Large intestine (tissue), 3 donors: ENCODE data around the gene SLC2A11. TPM values are rescaled to one million over a fixed set of nuclear protein-coding genes. Genes with fewer than 3 reads are reported as not detected.
A peak's percentile ranks its signal among the peaks of the same experiment; 100 is the strongest.

ENCODE experiments used
- DNase-seq, 2 donors: peaks; one replicate each; pipeline versions ENCODE4 v3.0.0 to v3.0.0-alpha.2; 2013
- H3K27ac ChIP-seq: one replicate; pipeline ENCODE4 v1.5.1; 2013; ENCODE audit warnings: low read length
- H3K27me3 ChIP-seq: 2 replicates; pipeline ENCODE4 v1.6.1; 2013; ENCODE audit warnings: low read length; ENCODE audit not compliant: control insufficient read depth, insufficient read depth
- H3K36me3 ChIP-seq: 2 replicates; pipeline ENCODE4 v1.6.1; 2013; ENCODE audit warnings: low read length; ENCODE audit not compliant: control insufficient read depth, insufficient read depth
- H3K4me1 ChIP-seq: one replicate; pipeline ENCODE4 v1.6.1; 2013; ENCODE audit warnings: low read length; ENCODE audit not compliant: control insufficient read depth, insufficient read depth
- H3K4me3 ChIP-seq: one replicate; pipeline ENCODE4 v1.5.1; 2013; ENCODE audit warnings: low read length
- H3K9me3 ChIP-seq: one replicate; pipeline ENCODE4 v1.6.1; 2013; ENCODE audit warnings: mild to moderate bottlenecking, low read depth, low read length, moderate library complexity; ENCODE audit not compliant: control insufficient read depth
- WGBS: methylation state at CpG from one replicate; pipeline ENCODE4 v1.1.5; 2013; ENCODE audit warnings: low lambda C conversion rate; ENCODE audit not compliant: insufficient coverage; 5-methylcytosine and 5-hydroxymethylcytosine counted together
- polyA plus RNA-seq: library from polyadenylated mRNA; unstranded; fragments of 120-200 nt; gene quantifications from one replicate; pipeline ENCODE4 v1.2.1, GENCODE V29; 2013

SLC2A11 gene
- polyA plus RNA-seq, 1 donor, result 19.3 TPM

GRCh38 chr22:23833017-23833751 is 24.5 kb upstream of the SLC2A11 start:
- no peaks in the 10 kb centered on the region for H3K9me3 ChIP-seq
- H3K27me3 ChIP-seq, result no peaks in the 10 kb centered on the region
- peaks cover 3% of the 10 kb centered on the region for H3K4me1 ChIP-seq
- no peak for DNase-seq
- peaks cover 72% of the 10 kb centered on the region for H3K36me3 ChIP-seq
- H3K4me3 ChIP-seq, result no peak overlapping the region
- WGBS, result no CpG with 5 or more reads among the region's 16 CpGs
- no peak overlapping the region for H3K27ac ChIP-seq

DNA sequence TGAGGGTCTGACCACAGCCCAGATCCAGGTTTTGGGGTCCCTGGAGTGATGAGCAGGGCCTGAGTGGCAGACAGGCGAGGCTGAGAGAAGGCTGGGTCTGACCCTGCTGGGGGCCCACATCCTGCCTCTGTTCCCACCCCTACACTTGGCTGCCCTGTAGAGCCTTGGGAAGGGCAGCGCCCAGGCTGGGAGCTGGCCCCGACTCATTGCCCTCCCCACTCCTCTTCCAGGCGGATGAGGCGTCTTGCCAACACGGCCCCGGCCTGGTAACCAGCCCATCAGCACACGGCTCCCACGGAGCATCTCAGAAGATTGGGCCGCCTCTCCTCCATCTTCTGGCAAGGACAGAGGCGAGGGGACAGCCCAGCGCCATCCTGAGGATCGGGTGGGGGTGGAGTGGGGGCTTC is 23.8 kb upstream of the SLC2A11 start:
- Histone ChIP-seq H3K4me1 (peaks cover 9% of the 10 kb centered on the region), H3K27ac (no peak overlapping the region), H3K27me3 (peaks cover 2% of the 10 kb centered on the region), H3K36me3 (peaks cover 66% of the 10 kb centered on the region), H3K4me3 (no peak overlapping the region), H3K9me3 (peaks cover 4% of the 10 kb centered on the region)
- no CpG with 5 or more reads among the region's 13 CpGs for WGBS
- DNase-seq, result no peak

DNA sequence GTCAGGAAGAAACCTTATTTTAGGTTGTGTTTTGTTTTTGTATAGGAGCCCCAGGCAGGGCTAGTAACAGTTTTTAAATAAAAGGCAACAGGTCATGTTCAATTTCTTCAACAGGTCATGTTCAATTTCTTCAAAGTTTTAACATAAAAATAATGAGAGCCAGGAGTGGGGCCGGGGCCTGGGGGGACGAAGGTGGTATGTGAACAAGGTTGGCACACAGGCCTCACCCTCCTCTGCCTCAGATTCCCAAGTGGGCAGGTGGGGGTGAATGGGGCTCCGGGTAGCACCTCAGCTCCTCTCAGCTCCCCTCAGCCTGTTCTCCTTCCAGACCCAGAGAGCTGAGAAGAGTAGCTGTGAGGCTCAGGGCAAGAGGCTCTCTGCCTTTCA is 23.3 kb upstream of the SLC2A11 start:
- H3K4me1 ChIP-seq, result peaks cover 13% of the 10 kb centered on the region
- WGBS, result no CpG with 5 or more reads among the region's 3 CpGs
- no peak for DNase-seq
- peaks cover 61% of the 10 kb centered on the region for H3K36me3 ChIP-seq
- no peak overlapping the region for H3K4me3 ChIP-seq
- peaks cover 6% of the 10 kb centered on the region for H3K9me3 ChIP-seq
- H3K27ac ChIP-seq, result no peak overlapping the region
- peaks cover 2% of the 10 kb centered on the region for H3K27me3 ChIP-seq

- H3K9me3 ChIP-seq, result peaks cover 6% of the 10 kb centered on the region
- H3K27ac ChIP-seq, result no peak overlapping the region
- peaks cover 14% of the 10 kb centered on the region for H3K4me1 ChIP-seq
- H3K27me3 ChIP-seq, result peaks cover 2% of the 10 kb centered on the region
- 83% methylated on average over 2 of the region's 10 CpGs for WGBS
- H3K4me3 ChIP-seq, result no peak overlapping the region
- peaks cover 59% of the 10 kb centered on the region for H3K36me3 ChIP-seq
- no peak for DNase-seq
Measured at GRCh38 chr22:23834793-23835483, 22.7 kb upstream of the SLC2A11 start.

- Histone ChIP-seq H3K4me3 (no peak overlapping the region), H3K36me3 (peaks cover 59% of the 10 kb centered on the region), H3K4me1 (peaks cover 14% of the 10 kb centered on the region), H3K9me3 (peaks cover 6% of the 10 kb centered on the region), H3K27ac (no peak overlapping the region), H3K27me3 (peaks cover 2% of the 10 kb centered on the region)
- DNase-seq, result no peak
- 87% methylated on average over 3 of the region's 11 CpGs for WGBS
Measured at GRCh38 chr22:23835484-23836144, 22.1 kb upstream of the SLC2A11 start.

DNA sequence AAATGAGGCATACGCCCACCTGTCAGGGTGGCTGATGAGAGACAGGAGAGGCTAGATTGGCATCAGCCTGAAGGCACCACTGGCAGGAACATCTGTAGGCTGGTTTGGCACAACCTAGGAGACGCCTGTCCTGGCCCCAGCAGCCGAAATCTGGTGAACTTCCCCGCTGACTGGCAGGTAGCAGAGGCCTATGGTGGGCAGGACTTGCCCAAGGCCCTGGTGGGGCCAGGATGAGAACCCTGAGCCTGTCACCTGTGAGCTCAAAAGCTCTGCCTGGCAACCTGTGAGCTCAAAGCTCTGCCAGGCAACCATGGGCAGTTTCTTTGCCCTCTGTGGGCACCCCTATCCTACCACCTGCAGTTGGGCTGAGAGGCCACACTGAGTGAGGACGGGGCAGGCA is 21.4 kb upstream of the SLC2A11 start:
- Histone ChIP-seq H3K9me3 (peaks cover 6% of the 10 kb centered on the region), H3K27ac (no peak overlapping the region), H3K4me3 (no peak overlapping the region), H3K36me3 (peaks cover 54% of the 10 kb centered on the region), H3K4me1 (peaks cover 14% of the 10 kb centered on the region), H3K27me3 (peaks cover 2% of the 10 kb centered on the region)
- WGBS, result 100% methylated on average over 1 of the region's 5 CpGs
- DNase-seq, result no peak

DNA sequence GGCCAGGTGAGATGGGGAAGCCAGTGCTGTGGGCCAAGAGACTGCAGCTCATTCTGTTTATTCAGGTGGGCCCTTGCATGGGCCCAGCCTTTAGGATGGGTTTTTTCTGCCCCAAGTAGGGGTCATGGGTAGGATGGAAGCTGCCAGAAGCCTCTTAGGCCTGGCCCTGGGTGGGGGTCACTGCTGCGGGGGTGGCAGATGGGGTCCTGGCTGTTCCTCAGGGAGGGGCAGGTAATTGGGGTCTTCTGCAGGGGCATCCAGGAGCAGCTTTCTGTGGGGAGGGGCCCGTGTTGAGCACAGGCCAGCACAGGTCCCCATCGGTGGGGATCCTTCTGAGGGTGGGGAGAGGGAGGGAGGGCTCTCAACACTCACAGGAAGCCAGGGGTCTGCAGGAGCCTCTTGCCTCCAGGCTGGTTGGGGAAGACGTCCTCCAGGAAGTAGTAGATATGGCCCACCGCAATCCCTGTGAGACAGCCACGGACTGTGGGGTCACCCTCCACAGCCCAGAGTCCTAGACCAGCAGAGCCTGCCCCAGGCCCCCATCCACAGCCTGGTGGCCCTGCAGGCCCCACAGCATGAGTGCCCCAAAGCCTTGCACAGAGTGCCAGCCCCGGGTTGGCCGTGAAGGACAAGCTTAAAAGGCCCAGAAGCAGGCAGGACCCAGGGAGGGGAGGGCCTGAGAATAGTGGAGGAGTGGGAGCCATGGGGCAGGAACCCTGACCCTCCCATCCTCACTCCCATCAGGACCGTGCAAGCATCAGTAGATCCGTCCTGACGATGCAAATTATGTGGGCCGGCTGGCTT is 20.8 kb upstream of the SLC2A11 start:
- no peak for DNase-seq
- peaks cover 6% of the 10 kb centered on the region for H3K9me3 ChIP-seq
- peaks cover 2% of the 10 kb centered on the region for H3K27me3 ChIP-seq
- peaks cover 48% of the 10 kb centered on the region for H3K36me3 ChIP-seq
- H3K27ac ChIP-seq, result no peak overlapping the region
- no peak overlapping the region for H3K4me3 ChIP-seq
- WGBS, result no CpG with 5 or more reads among the region's 12 CpGs
- peaks cover 14% of the 10 kb centered on the region for H3K4me1 ChIP-seq

DNA sequence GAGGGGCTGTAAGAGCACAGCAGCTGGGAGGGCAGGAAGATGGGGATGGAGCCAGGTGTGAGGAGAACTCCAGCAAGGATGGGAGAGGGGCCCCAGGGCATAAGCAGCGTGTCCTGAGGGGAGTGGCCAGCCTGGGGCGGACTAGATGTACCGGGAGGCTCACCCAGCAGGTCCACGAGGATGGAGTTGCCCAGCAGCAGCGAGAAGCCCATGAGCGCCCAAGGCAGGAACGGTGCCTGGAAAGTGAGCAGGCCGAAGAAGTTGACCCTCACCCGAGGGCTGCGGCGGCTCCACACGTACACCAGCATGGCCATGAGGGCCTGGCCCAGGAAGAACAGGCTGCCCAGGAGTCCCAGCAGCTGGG is 20.2 kb upstream of the SLC2A11 start:
- H3K9me3 ChIP-seq, result peaks cover 6% of the 10 kb centered on the region
- H3K27me3 ChIP-seq, result peaks cover 6% of the 10 kb centered on the region
- H3K27ac ChIP-seq, result no peak overlapping the region
- no CpG with 5 or more reads among the region's 12 CpGs for WGBS
- H3K4me3 ChIP-seq, result no peak overlapping the region
- DNase-seq, result no peak
- H3K36me3 ChIP-seq, result peaks cover 42% of the 10 kb centered on the region
- peaks cover 14% of the 10 kb centered on the region for H3K4me1 ChIP-seq

- Histone ChIP-seq H3K9me3 (peaks cover 6% of the 10 kb centered on the region), H3K27ac (no peak overlapping the region), H3K36me3 (peaks cover 37% of the 10 kb centered on the region), H3K27me3 (peaks cover 10% of the 10 kb centered on the region), H3K4me1 (peaks cover 14% of the 10 kb centered on the region), H3K4me3 (peak overlapping the region; percentile 41)
- DNase-seq, result no peak
- 10% methylated on average over 9 of the region's 41 CpGs for WGBS
Measured at GRCh38 chr22:23837911-23838680, 19.6 kb upstream of the SLC2A11 start.
